DMS53 (cell line): ENCODE data around the gene SLC10A1.
"Not testable (repeated sequence)": the region's sequence is repeated elsewhere in the genome, so short reads cannot be mapped to it uniquely, and the experiment has no call there.

ENCODE experiments used
- DNase-seq: peaks from one replicate; lab custom pipeline; 2025; lab: John Stamatoyannopoulos, UW

The SLC10A1 gene

GRCh38 chr14:69770559-69770958, 26.5 kb downstream of the SLC10A1 start:
- DNase-seq, result no peak

GRCh38 chr14:69769623-69770022, 27.4 kb downstream of the SLC10A1 start:
- no peak for DNase-seq

GRCh38 chr14:69768873-69769272, 28.2 kb downstream of the SLC10A1 start:
- DNase-seq, result no peak

GRCh38 chr14:69767369-69767999, 29.6 kb downstream of the SLC10A1 start:
- DNase-seq, result peak; percentile 93

- peak; percentile 96 for DNase-seq
Observed at GRCh38 chr14:69766984-69767368, 30.1 kb downstream of the SLC10A1 start, which contains the start of gene SRSF5. Gene SRSF5, plus strand, starts transcription at chr14:69767142. Its CDS starts 1,015 bp downstream, at chr14:69768157.

GRCh38 chr14:69763761-69764510, 33.1 kb downstream of the SLC10A1 start:
- no peak for DNase-seq

GRCh38 chr14:69760810-69761209, 36.2 kb downstream of the SLC10A1 start:
- no peak for DNase-seq

- no peak for DNase-seq
Observed at GRCh38 chr14:69756298-69756697, 40.7 kb downstream of the SLC10A1 start.

GRCh38 chr14:69755784-69756183, 41.3 kb downstream of the SLC10A1 start:
- no peak for DNase-seq

GRCh38 chr14:69755296-69755695, 41.7 kb downstream of the SLC10A1 start:
- no peak for DNase-seq

GRCh38 chr14:69754487-69754886, 42.6 kb downstream of the SLC10A1 start:
- no peak for DNase-seq

- no peak for DNase-seq
Observed at GRCh38 chr14:69753860-69754259, 43.2 kb downstream of the SLC10A1 start.

GRCh38 chr14:69752773-69753172, 44.3 kb downstream of the SLC10A1 start:
- no peak for DNase-seq

GRCh38 chr14:69750495-69750894, 46.5 kb downstream of the SLC10A1 start:
- peak; percentile 7 for DNase-seq

- peak; percentile 35 for DNase-seq
Observed at GRCh38 chr14:69749956-69750355, 47.1 kb downstream of the SLC10A1 start.

- DNase-seq, result no peak
Observed at GRCh38 chr14:69741055-69741454, 56.0 kb downstream of the SLC10A1 start.

- not testable (repeated sequence) for DNase-seq
Observed at GRCh38 chr14:69736405-69736804, 60.6 kb downstream of the SLC10A1 start.

- DNase-seq, result not testable (repeated sequence)
Observed at GRCh38 chr14:69731919-69732598, 65.0 kb downstream of the SLC10A1 start.

GRCh38 chr14:69727860-69728259, 69.2 kb downstream of the SLC10A1 start:
- DNase-seq, result no peak

- DNase-seq, result peak; percentile 82
Observed at GRCh38 chr14:69726761-69727511, 70.1 kb downstream of the SLC10A1 start.
